ENCODE results near the gene ZFX.

The ZFX gene

DNA sequence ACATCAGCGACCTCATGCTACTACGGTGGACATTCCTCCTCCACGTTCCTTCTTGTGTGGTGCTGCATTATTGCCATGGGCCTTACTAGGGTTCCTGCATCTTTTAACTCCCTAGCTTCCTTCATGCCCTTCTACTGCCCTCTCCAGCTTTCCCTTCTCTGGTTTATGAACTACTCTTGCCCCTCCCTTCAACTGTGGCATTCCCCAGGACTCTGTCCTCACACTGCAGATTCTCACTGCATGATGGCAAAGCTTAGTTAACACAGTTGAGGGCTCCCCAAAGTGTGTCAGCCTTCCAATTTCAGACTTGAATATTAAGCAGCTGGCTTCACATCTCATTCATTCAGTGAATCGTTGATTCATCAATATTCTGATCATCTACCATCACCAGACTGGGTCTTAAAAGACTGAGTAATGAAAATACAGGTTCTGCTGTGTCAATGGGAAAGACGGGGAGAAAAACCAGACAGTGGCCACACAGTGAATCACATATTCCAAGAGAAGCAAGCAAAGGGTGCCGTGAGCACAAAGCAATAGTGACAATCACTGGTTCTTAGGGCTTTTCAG lies 53.0 kb downstream of the ZFX start:
- no peak for DNase-seq (ENCODE audit: low spot score)

DNA sequence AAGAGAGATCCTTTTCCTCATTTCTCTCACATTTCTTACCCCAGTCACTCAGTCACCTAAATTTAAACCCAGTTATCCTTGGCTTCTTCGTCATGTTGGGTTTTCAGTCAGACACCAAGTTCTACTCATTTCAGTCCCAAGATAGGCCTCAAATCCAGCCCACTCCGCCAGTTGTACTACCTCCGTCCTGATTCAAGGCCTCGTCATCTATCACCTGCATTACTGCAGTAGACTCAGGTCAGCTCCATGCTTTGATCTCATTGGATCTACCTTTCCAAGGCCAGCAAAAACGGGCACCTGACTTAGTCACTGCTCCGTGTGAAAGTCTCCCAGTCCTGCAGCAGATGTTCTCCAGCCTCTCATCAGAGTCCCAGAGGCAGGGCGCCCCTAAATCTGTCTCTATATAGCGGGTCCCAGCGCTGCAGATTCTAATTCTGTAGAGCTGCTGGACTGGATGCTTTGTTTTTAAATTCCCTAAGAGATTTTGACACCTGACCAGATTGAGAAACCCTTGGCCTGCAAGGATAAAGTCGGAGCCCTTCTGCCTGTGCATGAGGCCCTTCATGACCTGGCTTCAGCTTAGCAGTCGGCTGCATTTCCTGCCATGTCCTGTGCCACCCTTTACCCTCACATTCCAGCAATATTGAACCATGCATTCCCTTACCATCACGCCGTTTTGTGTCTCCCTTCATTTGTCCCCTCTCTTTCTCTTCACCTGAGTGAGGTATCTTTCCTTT lies 53.7 kb downstream of the ZFX start:
- no peak for DNase-seq (ENCODE audit: low spot score)

DNA sequence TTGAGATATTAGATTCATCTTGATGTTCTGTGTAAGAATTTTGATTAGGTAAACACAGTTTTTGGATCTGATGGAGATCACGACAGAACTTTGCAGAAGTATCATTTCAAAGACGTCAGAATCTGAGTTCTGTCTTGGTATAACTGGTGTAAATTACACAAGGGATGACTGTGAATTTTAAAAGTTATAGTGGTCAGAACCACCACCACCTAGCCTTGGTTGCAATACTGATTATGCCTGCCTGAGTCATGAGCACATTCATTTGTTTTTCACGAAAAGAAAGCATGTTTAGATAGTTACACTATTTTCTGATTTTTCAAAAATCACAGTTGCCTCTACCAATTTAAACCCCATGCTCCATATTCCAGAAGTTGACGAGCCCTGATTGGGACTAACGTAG lies 54.8 kb downstream of the ZFX start:
- DNase-seq (ENCODE audit: low spot score): no peak

DNA sequence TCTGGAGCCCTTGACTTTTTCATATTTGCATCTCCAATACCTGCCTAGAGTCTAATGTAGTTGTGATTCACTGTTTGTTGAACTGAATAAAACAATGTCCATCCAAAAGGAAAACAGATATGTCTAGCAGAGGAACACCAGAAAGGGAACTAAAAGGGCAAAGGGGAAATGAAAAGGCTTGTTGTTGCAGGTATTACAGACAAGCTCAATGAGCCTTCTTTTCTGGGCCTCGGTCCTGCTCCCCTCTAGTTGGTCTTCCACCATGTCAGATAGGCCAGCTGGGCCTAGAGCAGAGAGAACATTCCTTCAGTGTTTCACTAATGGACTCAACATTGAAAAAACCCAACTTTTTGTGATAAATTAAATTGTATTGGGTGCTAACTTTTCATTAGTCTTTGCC lies 55.4 kb downstream of the ZFX start:
- DNase-seq (ENCODE audit: low spot score): no peak

DNA sequence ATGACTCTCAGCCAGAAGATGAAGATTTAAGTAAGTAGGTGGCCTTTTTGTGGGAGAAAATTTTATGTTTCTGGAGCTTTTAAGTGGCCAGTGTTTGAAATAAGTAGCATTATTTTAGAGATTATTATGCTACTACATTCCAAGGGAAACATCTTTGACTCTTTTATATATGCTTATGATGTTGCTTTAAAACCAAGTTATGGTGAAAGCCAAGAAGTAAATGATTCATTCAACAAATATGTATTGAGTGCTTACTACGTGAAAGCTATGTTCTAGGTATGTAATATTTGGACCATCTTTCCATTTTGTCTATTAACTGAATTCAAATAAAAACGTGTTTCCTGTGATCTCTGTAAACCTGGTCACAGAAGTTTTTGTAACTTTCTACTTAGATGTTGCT lies 58.3 kb downstream of the ZFX start:
- no peak for DNase-seq (ENCODE audit: low spot score)

DNA sequence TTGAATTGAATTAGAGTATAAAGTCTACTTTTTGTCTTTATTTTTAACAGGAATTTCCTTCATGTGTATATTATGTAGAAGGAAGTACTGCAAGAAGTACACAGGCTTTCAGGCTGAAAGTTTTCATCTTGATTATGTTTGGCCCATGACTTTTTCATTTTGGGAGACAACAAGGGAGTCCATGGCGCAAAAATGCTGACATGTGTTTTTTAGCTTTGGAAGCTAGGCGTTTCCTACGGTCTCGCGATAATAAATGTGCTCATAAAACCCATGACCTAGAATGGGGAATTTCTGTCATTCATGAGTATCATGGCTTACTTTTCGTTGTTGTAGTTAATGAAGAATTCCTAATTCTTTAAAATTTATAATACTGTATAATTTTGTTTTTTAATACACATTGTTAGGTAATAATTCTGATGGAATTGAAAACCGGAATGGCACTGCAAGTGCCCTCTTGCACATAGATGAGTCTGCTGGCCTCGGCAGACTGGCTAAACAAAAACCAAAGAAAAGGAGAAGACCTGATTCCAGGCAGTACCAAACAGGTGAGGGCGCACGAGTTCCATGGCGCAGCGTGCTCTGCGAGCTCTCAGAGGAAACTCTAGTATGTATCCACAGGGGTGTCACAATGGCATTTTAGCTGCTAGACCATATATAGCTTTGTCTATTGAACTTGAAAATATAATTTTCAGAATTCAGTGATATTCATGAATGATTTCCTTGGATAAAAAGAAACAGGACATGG lies 59.1 kb downstream of the ZFX start:
- DNase-seq (ENCODE audit: low spot score): no peak

DNA sequence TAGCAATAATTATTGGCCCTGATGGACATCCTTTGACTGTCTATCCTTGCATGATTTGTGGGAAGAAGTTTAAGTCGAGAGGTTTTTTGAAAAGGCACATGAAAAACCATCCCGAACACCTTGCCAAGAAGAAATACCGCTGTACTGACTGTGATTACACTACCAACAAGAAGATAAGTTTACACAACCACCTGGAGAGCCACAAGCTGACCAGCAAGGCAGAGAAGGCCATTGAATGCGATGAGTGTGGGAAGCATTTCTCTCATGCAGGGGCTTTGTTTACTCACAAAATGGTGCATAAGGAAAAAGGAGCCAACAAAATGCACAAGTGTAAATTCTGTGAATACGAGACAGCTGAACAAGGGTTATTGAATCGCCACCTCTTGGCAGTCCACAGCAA lies 60.7 kb downstream of the ZFX start:
- no peak for DNase-seq (ENCODE audit: low spot score)

DNA sequence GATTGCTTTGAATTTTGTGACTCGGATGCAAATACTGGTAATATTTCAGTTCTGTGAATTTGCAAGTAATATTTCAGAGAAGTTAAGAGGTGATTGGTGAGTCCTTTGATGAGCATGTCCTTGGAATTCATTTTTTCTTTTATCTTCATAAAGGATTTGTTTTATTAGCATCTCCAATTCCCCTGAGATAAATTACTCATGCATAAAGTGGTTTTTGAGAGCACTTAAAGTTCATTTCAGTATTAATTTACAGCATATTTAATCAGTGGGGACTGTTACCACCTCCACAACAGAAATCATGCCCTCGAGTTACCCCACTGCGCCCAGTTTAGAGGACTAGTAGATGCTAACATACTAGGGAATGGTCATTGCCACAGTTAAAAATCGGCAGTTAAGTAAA lies 65.0 kb downstream of the ZFX start:
- no peak for DNase-seq (ENCODE audit: low spot score)

DNA sequence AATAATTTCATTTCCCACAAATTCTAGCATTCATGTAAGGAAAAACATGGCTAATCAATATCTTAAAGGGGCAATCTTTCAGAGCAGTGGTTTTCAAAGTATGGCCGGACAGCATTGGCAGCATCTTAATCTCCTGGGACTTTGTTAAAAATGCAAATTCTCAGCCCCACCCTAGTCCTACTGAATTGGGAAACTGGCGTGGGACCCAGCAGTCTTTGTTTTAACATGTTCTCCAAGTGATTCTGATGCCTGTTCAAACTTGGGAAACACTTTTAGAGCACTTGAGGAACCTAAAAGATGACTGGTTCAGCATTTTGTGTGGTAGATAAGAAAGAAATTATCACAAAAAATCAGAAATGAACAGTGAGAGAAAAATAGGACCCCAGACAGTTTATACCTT lies 65.7 kb downstream of the ZFX start:
- no peak for DNase-seq (ENCODE audit: low spot score)

DNA sequence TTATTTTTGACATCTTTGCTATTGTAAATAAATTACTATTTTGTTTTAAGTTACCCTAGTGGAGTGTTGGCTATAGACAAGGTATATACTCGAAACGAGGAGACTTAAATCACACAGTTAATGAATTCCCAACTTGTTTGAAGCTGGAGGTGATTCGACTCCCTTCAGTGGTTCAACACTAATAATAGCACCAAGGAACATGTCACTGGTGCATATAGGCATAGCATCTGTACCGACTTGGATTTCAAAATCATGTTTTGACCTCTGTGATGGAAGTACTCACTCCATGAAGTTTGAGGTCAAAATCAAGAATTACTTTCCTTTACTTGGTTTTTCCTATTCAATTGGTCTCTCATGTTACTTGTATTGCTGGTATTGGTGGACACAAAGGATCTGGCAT lies 66.5 kb downstream of the ZFX start:
- no peak for DNase-seq (ENCODE audit: low spot score)

DNA sequence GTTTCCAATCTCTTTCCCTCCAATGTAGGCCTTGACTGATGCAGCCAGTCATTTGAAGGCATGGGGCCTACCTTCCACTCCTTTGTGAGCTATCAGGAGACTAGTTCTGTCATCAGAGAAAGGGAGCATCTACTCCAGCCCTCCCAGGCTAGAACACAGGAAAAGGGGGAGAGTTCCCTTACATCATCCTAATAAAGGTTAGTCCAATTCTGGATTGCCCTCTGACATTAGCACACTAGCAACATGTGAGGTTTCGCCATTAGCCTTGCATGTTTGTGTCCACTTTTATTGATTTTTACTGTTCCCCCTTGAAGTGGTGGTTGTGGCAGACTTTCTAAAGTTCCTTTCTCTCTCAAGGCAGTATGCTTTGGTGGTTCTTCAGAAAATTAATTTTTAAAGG lies 67.3 kb downstream of the ZFX start:
- no peak for DNase-seq (ENCODE audit: low spot score)

DNA sequence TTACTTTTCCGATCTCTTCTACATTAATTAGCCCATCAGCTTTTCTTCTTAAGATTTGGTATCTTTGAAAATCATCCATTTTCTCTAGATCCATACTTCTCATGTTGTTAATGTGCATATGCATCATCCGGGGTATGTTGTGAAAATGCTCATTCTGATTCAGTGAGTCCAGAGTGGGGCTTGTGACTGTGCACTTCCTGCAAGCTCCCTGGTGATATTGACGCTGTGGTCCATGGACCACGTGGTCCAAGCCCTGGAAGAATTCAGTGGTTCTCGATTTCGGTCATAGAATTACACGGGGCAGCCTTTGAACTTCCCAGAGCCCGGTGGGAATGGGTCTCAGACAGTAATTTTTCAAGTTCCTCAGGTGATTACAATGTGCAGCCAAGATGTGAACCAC lies 69.8 kb downstream of the ZFX start:
- no peak for DNase-seq (ENCODE audit: low spot score)

DNA sequence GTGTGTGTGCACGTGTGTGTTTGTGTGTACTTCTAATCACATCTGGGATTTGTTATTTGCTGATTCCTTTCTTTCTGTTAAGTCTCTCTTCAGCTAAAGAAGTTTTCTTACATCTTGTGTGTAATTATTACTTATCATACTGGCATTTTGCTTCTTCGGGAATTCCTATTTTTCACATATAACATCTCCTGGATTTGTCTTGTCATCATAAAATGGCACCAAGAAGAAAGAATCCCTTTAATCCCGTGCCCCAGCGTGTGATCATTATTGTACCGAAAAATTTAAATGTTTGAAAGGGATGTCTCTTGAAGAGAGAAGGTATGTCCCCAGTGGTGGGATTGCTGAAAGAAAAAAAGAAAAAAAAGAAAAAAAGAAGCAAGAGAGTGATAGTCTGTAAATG lies 72.3 kb downstream of the ZFX start:
- no peak for DNase-seq (ENCODE audit: low spot score)

DNA sequence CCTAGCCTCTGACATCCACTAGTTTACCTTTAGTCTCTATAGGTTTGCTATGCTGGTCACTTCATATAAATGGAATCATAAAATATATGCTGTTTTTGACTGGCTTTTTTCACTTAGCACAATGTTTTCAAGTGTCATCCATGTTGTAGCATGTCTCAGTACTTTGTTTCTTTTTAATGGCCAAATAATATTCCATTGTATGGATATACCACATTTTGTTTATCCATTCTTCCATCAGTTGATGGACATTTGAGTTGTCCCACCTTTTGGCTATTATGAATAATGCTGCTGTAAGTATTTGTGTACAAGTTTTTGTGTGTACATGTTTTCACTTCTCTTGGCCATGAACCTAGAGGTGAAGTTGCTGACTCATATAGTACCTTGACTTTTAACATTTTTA lies 75.7 kb downstream of the ZFX start:
- no peak for DNase-seq (ENCODE audit: low spot score)

DNA sequence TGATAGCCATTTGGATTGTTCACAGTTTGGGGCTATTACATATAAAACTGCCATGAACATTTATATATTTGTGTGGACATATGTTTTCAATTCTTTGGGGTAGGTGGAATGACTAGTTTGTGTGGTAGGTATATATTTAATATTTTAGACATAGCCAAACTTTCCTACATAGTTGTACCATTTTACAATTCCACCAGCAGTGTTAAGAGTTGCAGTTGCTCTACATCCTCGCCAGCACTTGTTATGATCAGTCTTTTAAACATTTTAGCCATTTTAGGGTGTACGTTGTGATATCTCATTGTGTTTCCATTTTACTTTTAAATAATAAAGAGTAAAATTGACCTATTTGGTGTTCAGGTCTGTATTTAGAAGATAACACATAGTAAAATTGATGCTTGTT lies 76.6 kb downstream of the ZFX start:
- no peak for DNase-seq (ENCODE audit: low spot score)

DNA sequence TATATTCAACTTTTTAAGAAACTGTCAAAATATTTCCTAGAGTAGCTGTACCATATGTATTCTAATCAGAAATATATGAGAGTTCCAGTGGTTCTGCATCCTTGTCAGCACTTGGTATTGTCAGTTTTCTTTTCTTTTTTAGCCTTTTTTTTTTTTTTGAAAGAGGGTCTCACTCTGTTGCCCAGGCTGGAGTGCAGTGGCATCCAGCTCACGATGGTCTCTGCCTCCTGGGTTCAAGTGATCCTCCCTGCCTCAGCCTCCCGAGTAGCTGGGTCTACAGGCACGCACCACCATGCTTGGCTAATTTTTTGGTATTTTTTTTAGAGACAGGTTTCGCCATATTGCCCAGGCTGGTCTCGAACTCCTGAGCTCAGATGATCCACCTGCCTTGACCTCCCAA lies 79.1 kb downstream of the ZFX start:
- DNase-seq (ENCODE audit: low spot score): no peak

DNA sequence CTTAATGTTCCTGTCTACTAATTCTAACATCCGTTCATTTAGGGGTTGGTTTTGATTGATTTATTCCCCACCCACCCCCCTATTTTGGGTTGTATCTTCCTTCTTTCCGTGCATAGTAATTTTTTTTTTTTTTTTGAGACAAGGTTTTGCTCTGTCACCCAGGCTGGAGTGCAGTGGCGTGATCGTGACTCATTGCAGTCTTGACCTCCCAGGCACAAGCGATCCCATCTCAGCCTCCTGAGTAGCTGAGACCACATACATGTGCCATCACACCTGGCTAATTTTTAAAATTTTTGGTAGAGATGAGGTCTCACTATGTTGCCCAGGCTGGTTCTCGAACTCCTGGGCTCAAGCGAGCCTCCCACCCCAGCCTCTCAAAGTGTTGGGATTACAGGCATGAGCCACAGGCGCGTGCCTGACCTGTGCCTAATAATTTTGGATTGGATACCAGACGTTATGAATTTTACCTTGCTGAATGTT lies 79.9 kb downstream of the ZFX start:
- DNase-seq (ENCODE audit: low spot score): no peak

DNA sequence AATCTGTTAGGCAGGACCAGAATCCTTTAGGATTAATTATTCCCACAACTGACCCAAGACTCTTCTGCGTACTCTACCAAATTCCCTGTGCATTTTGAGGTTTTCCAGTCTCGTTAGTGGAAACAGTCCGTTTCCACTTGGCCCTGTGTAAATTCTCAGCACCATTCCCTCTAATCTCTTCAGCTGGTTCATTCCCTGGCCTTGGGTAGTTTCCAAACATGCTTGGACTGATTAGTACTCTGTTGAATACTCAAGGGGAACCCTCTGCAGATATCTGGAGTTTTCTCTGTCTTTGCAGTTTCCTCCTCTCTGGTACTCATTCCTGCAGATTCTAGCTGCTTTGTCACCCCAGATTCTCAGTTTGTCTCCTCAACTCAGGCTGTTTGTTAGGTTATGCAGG lies 80.4 kb downstream of the ZFX start:
- no peak for DNase-seq (ENCODE audit: low spot score)

DNA sequence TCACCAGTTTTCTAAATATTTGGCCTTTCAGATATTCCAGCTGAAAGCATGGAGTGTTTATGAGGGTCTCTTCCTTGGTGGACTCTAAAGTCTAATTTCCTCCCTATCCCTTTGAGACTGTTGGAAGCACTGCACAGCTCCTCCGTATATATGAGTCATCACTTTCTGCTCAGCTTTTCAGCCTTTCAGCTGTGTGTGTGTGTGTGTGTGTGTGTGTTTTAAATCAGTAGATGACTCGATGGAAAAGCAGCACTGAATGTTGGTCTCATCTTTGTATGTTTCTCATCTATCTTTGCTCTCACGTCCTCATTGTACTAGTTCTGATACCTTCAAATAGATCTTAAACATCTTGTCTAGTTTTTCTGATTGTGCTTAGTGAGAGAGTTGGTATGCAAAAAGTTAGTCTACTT lies 81.6 kb downstream of the ZFX start:
- DNase-seq (ENCODE audit: low spot score): no peak

DNA sequence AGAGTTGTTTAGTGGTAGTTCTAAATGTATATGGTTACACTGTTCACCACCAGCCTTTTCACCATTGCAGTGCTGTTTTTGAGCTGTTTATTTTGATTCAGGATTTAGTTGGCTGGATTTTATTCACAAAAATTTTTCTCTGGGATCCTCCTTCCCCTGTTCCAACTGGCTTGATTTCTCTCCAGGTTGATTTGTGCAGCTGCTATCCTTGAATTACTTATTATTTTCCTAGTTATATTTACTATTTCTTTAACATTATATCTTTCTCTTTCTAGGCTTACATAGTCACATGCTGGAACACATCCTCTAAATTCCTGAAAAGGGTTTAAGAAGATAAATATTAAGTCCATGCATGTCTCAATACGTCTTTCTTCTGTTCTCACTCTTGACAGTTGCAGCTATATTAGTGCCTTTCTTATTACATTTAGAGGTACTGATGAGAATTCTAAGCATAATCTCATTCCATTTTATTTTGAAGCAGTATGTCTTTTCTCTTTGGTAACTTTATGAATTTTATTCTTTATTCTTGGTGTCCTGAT lies 82.2 kb downstream of the ZFX start:
- DNase-seq (ENCODE audit: low spot score): no peak

DNA sequence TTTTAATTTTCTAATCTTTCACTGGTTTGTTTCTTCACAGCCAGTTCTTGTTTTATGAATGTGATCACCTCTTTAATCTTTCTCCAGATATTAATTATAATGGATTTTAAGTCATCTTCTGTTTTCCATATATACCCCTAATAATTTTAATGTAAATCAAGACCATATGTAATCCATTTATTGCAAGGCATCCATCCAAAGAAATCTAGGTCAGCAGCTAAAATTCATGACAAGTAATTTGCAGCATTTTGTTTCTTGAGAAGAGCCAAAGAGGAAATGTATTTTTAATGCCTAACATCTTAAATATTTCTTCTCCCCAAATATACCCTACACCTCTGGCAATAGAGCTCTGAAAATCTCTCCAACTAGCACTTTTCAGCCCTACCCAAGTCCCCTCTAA lies 83.3 kb downstream of the ZFX start:
- DNase-seq (ENCODE audit: low spot score): no peak

DNA sequence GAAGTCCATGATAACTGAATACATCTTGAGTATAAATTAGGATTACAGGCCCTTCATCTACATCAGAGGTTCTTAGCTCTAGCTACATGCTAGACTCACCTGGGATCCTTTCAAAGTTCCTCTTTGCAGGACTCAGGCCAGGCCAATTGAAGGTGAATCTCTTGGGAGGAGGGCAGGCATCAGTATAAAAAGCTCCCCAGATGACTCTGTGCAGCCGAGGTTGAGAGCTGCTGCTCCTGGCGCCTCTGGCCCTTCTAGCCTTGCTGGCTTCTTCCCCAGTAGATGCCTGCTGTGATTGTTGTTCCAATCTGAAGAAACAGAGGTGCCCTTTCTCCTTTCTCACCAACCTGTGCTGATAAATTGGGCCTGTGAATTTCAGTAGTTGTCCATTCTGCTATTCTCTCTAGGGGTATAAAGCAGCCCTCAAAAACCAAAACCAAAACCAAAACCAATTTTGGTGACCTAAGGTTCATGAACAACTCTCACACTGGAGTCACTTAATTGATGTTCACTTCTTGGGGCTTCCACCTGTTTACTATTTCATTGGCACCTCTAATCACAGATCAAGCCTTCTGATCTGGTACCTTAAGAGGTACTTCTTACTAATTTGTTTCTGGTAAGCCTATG lies 85.7 kb downstream of the ZFX start:
- no peak for DNase-seq (ENCODE audit: low spot score)

Measured in iPS-NIHi11 (cell line).